HG03159 (cell line): ENCODE results near the gene SPACDR.
"Not testable (repeated sequence)": the region's sequence is repeated elsewhere in the genome, so short reads cannot be mapped to it uniquely, and the experiment has no call there.

ENCODE experiments used
- ATAC-seq: cut with Tn5 transposase; IDR thresholded peaks from one replicate; pipeline ENCODE4 v1.9.1; 2021; ENCODE audit warnings: mild to moderate bottlenecking, moderate library complexity; ENCODE audit not compliant: unreplicated experiment

Gene SPACDR

GRCh38 chr7:100466653-100467605 lies 2.9 kb upstream of the SPACDR start:
- no peak for ATAC-seq

GRCh38 chr7:100465702-100466311 lies 1.7 kb upstream of the SPACDR start:
- no peak for ATAC-seq

GRCh38 chr7:100465299-100465698 lies 1.2 kb upstream of the SPACDR start:
- no peak for ATAC-seq

DNA sequence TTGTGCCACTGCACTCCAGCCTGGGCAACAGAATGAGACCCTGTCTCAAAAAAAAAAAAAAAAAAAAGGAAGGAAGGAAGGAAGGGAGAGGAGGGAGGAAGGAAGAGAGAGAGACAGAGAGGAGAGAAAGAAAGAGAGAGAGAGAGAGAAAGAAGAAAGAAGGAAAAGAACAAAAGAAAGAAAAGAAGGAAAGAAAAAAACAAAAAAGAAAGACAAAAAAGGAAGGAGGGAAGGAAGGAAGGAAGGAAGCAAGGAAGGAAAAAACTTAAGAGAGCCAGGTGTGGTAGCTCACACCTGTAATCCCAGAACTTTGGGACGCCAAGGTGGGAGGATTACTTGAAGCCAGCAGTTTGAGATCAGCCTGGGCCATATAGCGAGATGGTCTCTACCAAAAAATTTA lies 731 bp upstream of the SPACDR start:
- no peak for ATAC-seq

GRCh38 chr7:100457033-100457432 lies 7.0 kb downstream of the SPACDR start:
- ATAC-seq: no peak

DNA sequence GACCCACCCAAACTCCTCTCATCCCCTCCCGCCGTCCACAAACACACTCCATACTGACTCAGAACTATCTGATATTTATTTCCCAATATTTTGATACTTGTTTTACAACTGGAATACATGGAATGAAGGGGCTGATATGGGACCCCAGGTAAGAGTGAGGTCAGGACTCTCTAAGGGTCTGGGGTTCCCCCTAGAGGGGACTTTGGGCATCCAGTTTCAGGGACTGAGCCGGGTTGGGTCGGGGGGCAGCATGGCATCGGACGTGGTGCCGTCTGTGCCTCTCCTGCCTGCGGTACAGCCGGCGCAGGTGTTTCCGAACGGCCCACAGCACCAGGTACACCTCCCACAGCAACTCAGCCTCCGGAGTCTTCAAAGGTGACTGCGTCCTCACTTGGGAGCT lies 7.5 kb downstream of the SPACDR start:
- ATAC-seq: no peak

- no peak for ATAC-seq
Measured at GRCh38 chr7:100455206-100455605, 8.9 kb downstream of the SPACDR start.

DNA sequence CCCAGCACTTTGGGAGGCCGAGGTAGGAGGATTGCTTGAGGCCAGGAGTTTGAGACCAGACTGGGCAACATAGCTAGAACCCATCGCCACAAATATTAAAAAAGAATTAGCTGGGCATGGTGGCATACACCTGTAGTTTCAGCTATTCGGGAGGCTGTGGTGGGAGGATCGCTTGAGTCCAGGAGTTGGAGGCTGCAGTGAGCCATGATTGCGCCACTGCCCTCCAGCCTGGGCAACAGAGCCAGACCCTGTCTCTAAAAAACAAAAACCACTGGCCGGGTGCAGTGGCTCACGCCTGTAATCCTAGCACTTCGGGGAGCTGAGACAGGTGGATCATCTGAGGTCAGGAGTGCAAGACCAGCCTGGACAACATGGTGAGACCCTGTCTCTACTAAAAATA lies 10.2 kb downstream of the SPACDR start:
- not testable (repeated sequence) for ATAC-seq

GRCh38 chr7:100452513-100452912 lies 11.5 kb downstream of the SPACDR start:
- ATAC-seq: no peak

- ATAC-seq: no peak
Measured at GRCh38 chr7:100449190-100449795, 14.8 kb downstream of the SPACDR start.

DNA sequence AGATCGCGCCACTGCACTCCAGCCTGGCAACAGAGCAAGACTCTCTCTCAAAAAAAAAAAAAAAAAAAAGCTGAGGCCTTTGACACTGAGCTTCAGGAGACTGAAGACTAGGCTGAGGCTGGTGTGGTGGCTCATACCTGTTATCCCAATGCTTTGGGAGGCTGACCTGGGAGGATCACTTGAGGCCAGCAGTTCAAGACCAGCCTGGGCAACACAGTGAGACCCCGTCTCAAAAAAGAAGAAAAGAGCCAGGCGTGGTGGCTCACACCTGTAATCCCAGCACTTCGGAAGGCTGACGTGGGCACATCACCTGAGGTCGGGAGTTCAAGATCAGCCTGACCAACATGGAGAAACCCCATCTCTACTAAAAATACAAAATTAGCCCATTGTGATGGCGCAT lies 16.7 kb downstream of the SPACDR start:
- ATAC-seq: not testable (repeated sequence)

GRCh38 chr7:100446040-100446439 lies 18.0 kb downstream of the SPACDR start:
- no peak for ATAC-seq

- ATAC-seq: no peak
Measured at GRCh38 chr7:100444311-100445278, 19.5 kb downstream of the SPACDR start.

DNA sequence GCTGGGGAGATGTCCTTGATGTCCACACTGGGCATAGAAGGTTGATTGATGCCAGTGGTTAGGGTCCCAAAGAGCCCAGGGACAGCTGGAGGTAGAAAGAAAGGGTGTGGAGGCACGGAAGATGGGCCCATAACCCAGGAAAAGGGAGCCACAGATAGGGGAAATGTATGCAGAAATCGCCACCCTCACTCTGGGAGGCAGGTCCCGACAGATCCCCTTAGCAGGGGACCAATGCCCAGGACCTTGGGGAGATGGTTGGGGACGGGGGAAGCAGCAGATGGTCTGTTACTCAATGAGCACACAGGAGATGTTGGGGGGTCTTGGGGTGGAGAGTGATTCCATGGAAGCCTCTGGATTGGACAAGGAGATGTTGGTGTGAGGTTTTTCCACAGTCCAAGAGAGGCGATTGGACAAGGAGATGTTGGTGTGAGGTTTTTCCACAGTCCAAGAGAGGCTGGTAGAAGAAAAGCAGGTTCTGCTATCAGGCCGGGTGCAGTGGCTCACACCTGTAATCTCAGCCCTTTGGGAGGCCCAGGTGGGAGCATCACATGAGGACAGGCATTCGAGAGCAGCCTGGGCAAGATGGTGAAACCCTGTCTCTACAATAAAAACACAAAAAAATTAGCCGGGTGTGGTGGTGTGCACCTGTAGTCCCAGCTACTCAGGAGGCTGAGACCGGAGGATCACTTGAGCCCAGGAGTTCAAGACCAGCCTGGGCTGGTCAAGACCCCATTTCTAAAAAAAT lies 20.8 kb downstream of the SPACDR start:
- no peak for ATAC-seq

DNA sequence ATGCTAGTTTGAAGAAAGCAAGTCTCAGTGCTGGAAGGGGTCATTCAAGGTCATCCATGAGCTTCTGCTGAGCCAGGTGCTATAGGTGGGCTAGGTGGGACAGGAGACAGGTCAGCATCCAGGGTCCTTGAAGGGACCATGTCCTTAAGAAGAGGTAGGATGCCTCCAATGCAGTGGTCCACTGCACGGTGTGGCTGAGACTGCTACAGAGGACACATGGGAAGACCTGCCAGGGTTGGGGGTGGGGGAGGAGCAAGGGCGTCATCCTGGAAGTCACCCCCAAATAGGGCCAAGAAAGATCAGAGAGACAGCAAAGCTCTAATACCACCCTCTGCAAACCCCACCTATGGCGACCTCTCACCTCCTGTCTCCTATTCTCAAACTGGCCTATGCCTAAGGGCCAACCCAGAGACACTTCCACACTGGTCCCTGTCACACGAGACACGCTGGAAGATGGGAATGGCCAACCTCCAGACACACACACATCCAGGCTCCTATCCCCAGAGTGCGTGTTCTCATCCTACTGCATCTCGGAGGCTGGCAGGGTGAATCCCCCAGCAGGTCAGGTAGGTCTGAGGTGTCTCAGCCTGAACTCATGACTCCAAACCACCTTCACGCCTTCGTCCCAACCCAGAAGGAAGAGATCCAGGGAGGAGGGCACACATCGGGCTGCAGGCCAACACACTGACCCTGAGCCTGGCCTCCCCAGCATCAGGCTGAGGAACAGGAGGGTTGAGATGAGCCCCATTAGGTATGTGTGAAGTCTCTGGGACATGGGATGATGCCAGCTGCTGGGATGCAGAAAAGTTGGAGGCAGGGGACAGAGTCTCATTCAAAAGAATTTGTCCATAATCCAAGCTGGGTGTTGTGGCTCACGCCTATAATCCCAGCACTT lies 22.2 kb downstream of the SPACDR start:
- no peak for ATAC-seq

GRCh38 chr7:100439244-100439643 lies 24.8 kb downstream of the SPACDR start:
- ATAC-seq: not testable (repeated sequence)

DNA sequence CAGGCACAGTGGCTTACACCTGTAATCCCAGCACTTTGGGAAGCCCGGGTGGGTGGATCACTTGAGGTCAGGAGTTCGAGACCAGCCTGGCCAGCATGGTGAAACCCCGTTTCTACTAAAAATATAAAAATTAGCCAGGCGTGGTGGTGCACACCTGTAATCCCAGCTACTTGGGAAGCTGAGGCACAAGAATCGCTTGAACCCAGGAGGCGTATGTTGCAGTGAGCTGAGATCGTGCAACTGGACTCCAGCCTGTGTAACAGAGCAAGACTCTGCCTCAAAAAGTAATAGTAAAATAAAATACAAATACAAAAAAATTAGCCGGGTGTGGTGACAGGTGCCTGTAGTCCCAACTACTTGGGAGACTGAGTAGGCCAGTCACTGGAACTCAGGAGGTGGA lies 25.3 kb downstream of the SPACDR start:
- not testable (repeated sequence) for ATAC-seq

- no peak for ATAC-seq
Measured at GRCh38 chr7:100438172-100438571, 25.9 kb downstream of the SPACDR start.
